ENCODE measurements around the gene GALNT17.

GRCh38 chr7:71130031-71130679 is 1.8 kb upstream of the GALNT17 start:
- TF ChIP-seq REST (IDR thresholded peaks at IDR 0.05; ENCODE audit: insufficient read depth in 1 of 2, low read depth in 2 of 2, low read length in 2 of 2), result no peak
- TF ChIP-seq POLR2AphosphoS5 (IDR thresholded peaks at IDR 0.05; ENCODE audit: low read depth, low read length), result no peak
- no peak for TF ChIP-seq TAF1 (IDR thresholded peaks at IDR 0.05; ENCODE audit: borderline replicate concordance, insufficient read depth, low read length)
